ENCODE data around the gene SH2D3C.

DNA sequence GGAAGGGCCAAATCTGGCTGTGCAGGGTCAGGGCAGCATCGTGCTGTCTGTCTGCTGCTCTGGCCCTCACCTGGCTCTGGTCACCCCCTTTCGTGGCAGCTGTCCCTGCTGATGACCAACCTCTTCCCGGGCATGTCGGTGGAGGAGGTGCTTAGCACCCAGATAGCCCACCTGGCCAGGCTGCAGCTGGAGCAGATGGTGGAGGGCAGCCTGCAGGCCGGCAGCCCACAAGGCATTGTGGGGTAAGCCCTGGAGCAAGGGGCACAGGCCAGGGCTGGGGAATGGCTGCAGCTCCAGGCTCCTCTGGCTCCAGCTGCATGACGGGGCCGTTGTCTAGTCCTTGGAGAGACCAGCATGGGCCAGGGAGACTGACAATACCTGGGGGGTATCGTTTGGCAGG lies 51.6 kb downstream of the SH2D3C start:
- TF ChIP-seq CTCF (conservative IDR thresholded peaks at IDR 0.05), result no peak
- no peak for TF ChIP-seq EZH2 (IDR thresholded peaks at IDR 0.05; ENCODE audit: low read depth)
